Measurements from ENCODE around the gene APH1A.

DNA sequence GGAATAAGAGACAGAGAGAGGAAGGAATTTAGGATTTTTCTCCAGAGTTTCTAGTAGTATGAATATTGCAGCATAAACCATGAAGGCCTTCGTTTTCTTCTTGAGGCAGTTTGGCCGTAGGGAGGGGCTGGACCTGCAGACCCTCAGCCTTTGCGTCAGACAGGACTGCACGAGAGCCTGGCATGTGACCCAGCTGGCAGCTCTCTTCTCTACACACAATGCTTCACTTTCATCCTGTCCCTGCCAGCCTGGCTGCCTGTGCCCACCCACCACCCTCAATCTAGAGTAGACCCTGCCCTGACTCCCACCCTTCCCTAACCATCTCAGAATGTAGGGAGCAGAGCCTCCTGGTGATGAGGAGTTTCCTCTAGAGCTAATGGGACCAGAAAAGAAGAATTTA, 9.6 kb downstream of the APH1A start:
- TF ChIP-seq, protein P1, sequence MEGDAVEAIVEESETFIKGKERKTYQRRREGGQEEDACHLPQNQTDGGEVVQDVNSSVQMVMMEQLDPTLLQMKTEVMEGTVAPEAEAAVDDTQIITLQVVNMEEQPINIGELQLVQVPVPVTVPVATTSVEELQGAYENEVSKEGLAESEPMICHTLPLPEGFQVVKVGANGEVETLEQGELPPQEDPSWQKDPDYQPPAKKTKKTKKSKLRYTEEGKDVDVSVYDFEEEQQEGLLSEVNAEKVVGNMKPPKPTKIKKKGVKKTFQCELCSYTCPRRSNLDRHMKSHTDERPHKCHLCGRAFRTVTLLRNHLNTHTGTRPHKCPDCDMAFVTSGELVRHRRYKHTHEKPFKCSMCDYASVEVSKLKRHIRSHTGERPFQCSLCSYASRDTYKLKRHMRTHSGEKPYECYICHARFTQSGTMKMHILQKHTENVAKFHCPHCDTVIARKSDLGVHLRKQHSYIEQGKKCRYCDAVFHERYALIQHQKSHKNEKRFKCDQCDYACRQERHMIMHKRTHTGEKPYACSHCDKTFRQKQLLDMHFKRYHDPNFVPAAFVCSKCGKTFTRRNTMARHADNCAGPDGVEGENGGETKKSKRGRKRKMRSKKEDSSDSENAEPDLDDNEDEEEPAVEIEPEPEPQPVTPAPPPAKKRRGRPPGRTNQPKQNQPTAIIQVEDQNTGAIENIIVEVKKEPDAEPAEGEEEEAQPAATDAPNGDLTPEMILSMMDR (IDR thresholded peaks at IDR 0.05; ENCODE audit: low read length), result no peak
- TF ChIP-seq EZH2 (IDR thresholded peaks at IDR 0.05; ENCODE audit: borderline replicate concordance, low read length), result no peak

Measured in OCI-LY1 (cell line).